HG03108 (cell line): Measurements from ENCODE around the gene AURKB.
A peak's percentile ranks its signal among the peaks of the same experiment; 100 is the strongest.
"Not testable (repeated sequence)": the region's sequence is repeated elsewhere in the genome, so short reads cannot be mapped to it uniquely, and the experiment has no call there.

Experiments used
- ATAC-seq: cut with Tn5 transposase; IDR thresholded peaks from one replicate; pipeline ENCODE4 v1.9.1; 2021; ENCODE audit warnings: moderate library complexity; ENCODE audit not compliant: unreplicated experiment

AURKB gene

GRCh38 chr17:8225813-8226535, 15.6 kb upstream of the AURKB start:
- no peak for ATAC-seq

- no peak for ATAC-seq
Measured at GRCh38 chr17:8224891-8225812, 14.8 kb upstream of the AURKB start.

- ATAC-seq, result no peak
Measured at GRCh38 chr17:8223356-8224126, 13.2 kb upstream of the AURKB start.

GRCh38 chr17:8222630-8223355, 12.4 kb upstream of the AURKB start:
- ATAC-seq, result peak; percentile 33

- peak; percentile 26 for ATAC-seq
Measured at GRCh38 chr17:8222380-8222629, 11.9 kb upstream of the AURKB start.

GRCh38 chr17:8221663-8222379, 11.4 kb upstream of the AURKB start:
- peak; percentile 34 for ATAC-seq

GRCh38 chr17:8220783-8221662, 10.6 kb upstream of the AURKB start:
- no peak for ATAC-seq

- ATAC-seq, result not testable (repeated sequence)
Measured at GRCh38 chr17:8214000-8214399, 3.6 kb upstream of the AURKB start.

GRCh38 chr17:8212312-8213180, 2.2 kb upstream of the AURKB start:
- no peak for ATAC-seq

GRCh38 chr17:8210761-8211458, 535 bp upstream of the AURKB start:
- ATAC-seq, result peak; percentile 8

- ATAC-seq, result no peak
Measured at GRCh38 chr17:8206536-8206935, 3.8 kb downstream of the AURKB start.

- ATAC-seq, result no peak
Measured at GRCh38 chr17:8204761-8205555, 5.4 kb downstream of the AURKB start.

GRCh38 chr17:8192070-8192815, 18.1 kb downstream of the AURKB start:
- no peak for ATAC-seq

GRCh38 chr17:8190506-8190905, 19.9 kb downstream of the AURKB start:
- ATAC-seq, result no peak

- ATAC-seq, result peak; percentile 42
Measured at GRCh38 chr17:8189711-8190477, 20.5 kb downstream of the AURKB start, which contains the start of gene BORCS6. TSS of gene BORCS6 (minus strand) at chr17:8190180. CDS start at chr17:8190140, 40 bp downstream.
